ELF-1 (cell line): ENCODE data around the gene HOOK2.

Source experiments
- DNase-seq: peaks from one replicate; pipeline ENCODE4 v3.0.0-alpha.2; 2016; ENCODE audit warnings: low read depth, low spot score

HOOK2 gene

GRCh38 chr19:12783291-12783848 lies 8.0 kb upstream of the HOOK2 start:
- DNase-seq, result no peak

- DNase-seq, result peak; percentile 76
These were observed 7.3 kb upstream of the HOOK2 start for GRCh38 chr19:12782424-12783290.

- no peak for DNase-seq
These were observed 6.7 kb upstream of the HOOK2 start for GRCh38 chr19:12782174-12782423.

GRCh38 chr19:12779162-12779993 lies 4.0 kb upstream of the HOOK2 start:
- peak; percentile 47 for DNase-seq

- no peak for DNase-seq
These were observed 3.5 kb upstream of the HOOK2 start for GRCh38 chr19:12778905-12779161.

DNA sequence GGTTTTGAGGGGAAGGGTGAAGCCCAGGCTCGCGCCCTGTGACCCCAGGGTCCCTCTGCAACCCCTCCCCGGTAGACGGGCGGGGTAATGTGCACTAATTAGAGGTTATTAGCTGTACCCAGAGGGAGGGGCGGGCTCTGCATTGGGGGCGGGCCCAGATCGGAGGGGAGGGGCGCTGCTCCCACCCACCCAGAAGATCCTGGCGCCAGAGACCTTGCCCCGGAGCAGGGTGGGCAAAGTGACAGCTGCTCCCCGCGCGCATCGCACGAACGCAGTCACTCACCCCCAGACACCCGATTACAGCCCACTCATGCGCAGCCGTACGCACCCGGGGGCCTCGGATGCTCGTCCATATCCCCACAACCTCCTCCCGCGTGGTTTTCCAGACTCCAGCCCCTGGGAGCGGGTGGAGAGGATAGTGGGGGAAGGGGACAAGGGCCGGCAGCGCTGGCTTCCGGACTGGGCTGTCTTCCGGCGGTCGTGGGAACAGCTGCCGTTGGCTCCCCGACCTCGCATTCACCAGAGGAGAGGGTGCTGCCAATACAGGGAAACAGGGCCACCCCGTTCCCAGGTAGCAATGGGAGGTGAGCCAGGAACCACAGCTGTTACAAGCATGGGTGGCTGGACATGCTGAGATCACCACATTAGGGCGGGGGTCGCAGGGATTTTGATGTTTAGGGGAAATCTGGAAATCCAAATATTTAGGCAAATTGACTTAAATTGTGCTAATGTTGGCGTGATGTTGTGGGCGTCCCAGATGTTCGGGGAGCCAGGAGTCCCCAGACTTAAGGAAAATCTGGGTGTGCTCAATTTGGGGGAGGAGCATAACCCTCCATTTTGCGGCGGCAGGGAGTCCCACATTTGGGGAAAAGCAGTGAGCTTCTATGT lies 2.9 kb upstream of the HOOK2 start:
- peak; percentile 57 for DNase-seq

- DNase-seq, result peak; percentile 84
These were observed 2.1 kb upstream of the HOOK2 start for GRCh38 chr19:12777217-12778016.

- no peak for DNase-seq
These were observed 1.8 kb downstream of the HOOK2 start for GRCh38 chr19:12773571-12773970.

DNA sequence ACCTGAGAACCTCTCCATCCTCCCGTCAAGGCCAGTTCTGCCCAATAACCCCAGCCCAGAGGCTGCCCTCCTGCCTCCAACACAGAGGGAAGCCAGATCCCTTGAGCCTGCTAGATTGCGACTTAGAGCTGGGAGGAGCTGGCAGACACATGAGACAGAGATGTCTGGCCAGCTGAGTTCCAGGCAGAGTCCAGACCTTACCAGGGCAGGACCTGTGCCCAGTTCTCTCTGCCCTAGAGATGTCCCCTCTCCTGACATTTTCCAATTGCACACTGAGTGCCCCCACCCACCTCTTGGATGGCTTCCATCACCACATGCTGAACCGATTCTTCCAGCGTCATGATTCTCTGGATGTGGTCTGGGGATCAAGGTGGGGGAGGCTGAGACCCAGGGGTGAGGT lies 3.0 kb downstream of the HOOK2 start:
- no peak for DNase-seq

DNA sequence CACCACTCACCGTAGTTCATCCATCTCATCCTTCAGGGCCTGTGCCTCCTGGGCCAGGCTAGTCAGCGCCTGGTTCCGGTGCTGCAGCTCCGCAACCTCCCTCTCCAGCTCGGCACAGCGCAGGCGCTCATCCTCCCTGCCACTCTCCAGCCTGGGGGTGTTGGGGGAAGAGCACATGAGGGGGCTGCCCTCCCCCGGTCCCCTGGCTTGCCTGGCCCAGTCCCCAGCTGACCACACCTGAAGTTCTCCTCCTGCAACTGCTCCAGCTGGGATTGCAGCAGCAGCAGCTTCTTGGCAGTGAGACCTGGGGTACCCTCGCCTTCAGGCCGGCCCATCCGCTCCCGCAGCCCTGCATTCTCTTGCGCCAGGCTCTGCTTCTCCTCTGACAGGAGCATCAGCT lies 4.4 kb downstream of the HOOK2 start:
- no peak for DNase-seq

GRCh38 chr19:12769689-12770088 lies 5.7 kb downstream of the HOOK2 start:
- peak; percentile 83 for DNase-seq

DNA sequence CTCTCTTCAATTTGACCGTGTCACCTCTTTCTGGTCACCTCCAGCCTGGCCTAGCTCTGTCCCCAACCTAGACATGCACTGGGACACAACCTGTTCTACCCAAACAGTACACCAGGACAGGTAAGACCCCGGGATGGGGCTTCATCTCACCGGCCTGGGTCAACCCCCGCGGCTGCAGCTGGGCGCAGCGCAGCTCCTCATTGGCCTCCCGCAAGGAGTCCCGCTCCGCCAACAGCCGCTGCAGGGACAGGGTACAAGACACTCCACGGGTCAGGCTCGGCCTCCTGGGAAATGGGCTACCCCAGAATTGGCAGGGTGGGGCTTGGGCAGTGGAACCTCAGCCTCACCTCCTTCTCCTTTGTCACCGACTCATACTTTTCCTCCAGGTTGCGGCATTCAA lies 7.7 kb downstream of the HOOK2 start:
- DNase-seq, result no peak

DNA sequence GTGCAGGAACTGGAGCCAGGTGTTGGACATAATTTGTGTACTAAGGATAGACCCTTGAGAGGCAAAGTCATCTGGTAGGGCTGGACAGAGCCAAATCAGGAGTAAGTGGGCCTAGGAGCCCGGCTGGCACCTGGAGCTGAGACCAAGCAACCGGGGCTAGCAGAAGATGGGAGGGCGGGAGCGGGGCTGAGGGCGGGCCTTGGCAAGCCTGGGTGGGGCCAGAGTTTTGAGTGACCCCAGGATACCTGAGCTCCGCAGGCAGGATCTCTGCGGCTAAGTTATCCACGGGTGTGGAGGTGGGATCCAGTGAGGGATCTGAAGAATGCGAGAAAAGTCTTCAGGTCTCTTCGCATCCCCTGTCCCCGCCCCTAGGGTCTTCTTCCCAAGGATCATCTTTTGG lies 8.2 kb downstream of the HOOK2 start:
- no peak for DNase-seq

DNA sequence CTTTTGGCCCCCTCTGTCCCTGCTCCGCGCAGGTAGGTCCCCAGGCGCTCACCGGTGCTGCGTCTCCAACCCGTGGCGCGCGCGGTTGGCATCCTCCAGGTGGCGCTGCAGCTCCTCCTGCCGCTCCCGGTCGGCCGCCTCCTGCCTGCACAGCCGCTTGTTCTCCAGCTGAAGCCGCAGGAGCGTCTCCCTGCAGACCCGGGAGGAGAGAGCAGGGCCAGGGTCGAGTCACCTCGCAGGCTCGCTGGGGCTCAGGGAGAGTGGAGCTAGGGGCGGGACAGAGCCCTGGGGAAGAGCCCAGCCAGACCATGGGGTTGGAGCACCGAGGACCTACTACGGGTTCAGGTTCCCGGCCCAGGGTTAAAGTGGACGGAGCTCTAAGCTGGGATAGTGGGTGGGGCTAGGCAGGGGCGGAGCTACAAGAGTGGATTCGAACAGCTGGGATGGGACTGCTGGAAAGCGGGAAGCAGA lies 9.3 kb downstream of the HOOK2 start:
- DNase-seq, result peak; percentile 93

GRCh38 chr19:12764698-12765097 lies 10.7 kb downstream of the HOOK2 start:
- DNase-seq, result no peak

DNA sequence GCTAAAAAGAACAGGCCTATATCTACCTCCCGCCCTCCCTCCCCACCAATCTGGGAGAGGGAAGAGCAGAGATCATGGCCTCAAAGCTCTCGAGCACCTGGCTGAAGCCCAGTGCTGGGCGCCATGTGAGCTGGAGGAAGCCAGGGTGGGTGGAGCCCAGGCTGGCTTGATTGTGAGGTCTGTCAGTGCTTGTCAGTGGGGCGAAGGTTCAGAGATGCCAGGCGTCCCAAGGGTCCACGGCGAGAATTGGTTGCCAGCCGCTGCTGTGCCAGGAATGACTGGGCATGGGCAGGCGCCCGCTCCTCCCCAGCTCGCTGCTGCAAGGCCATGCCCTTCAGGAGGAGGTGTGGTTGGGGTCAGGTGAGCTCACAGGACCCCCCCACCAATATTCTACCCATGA lies 12.3 kb downstream of the HOOK2 start:
- no peak for DNase-seq

- DNase-seq, result no peak
These were observed 15.7 kb downstream of the HOOK2 start for GRCh38 chr19:12759686-12760085.

GRCh38 chr19:12757544-12758274 lies 17.6 kb downstream of the HOOK2 start:
- DNase-seq, result peak; percentile 98

GRCh38 chr19:12756150-12756883 lies 19.0 kb downstream of the HOOK2 start:
- no peak for DNase-seq
